ENCODE results near the gene ASCL4.

DNA sequence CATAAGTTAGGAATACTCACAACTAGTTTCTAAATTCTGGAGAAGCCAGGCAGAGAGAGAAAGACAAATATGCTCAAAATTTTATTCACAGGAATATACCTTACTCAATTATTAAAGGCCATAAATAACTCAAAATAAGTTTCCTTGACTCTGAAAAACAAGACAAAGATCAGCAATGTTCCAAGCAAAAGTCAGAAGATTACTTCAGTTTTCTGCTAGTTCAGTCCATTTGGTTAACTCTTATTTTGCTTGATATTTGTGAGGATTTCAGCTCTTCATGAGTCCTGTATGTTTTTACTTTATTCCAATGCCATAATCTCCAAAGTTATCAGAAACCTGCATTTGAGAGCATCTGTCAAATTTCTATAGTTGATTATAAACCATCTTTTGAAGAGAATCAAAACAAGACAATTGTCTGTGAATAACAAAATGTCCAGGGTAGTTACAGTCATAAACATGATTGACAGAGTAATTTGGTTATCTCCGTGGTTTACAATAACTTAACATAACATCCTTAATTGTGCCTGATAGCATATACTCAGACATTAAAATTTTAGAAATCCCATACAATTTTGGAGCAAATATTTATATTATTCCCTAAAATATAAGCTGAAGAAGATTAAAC lies 17.1 kb downstream of the ASCL4 start:
- TF ChIP-seq POLR2A (IDR thresholded peaks at IDR 0.05): no peak
- TF ChIP-seq, protein P1, sequence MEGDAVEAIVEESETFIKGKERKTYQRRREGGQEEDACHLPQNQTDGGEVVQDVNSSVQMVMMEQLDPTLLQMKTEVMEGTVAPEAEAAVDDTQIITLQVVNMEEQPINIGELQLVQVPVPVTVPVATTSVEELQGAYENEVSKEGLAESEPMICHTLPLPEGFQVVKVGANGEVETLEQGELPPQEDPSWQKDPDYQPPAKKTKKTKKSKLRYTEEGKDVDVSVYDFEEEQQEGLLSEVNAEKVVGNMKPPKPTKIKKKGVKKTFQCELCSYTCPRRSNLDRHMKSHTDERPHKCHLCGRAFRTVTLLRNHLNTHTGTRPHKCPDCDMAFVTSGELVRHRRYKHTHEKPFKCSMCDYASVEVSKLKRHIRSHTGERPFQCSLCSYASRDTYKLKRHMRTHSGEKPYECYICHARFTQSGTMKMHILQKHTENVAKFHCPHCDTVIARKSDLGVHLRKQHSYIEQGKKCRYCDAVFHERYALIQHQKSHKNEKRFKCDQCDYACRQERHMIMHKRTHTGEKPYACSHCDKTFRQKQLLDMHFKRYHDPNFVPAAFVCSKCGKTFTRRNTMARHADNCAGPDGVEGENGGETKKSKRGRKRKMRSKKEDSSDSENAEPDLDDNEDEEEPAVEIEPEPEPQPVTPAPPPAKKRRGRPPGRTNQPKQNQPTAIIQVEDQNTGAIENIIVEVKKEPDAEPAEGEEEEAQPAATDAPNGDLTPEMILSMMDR (IDR thresholded peaks at IDR 0.05 in 4 of 5, conservative IDR thresholded peaks at IDR 0.05 in 1 of 5): no peak
